ENCODE data around the gene TMED5.

DNA sequence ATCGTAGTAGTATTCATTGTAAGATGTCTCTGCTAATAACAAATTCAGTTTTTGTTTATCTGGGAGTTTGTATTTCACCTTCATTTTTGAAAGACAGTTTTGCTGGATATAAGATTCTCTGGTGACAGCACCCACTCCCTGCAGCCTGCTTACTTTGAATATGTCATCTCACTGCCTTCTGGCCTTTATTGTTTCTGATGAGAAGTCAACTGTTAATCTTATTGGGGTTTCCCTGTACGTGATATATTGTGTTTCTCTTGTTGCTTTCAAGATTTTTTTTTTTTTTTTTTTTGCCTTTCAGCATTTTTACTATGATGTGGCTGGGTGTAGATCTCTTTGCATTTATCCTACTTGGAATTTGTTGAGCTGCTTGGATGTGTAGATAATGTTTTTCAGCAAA lies 71.9 kb downstream of the TMED5 start:
- TF ChIP-seq, protein P1, sequence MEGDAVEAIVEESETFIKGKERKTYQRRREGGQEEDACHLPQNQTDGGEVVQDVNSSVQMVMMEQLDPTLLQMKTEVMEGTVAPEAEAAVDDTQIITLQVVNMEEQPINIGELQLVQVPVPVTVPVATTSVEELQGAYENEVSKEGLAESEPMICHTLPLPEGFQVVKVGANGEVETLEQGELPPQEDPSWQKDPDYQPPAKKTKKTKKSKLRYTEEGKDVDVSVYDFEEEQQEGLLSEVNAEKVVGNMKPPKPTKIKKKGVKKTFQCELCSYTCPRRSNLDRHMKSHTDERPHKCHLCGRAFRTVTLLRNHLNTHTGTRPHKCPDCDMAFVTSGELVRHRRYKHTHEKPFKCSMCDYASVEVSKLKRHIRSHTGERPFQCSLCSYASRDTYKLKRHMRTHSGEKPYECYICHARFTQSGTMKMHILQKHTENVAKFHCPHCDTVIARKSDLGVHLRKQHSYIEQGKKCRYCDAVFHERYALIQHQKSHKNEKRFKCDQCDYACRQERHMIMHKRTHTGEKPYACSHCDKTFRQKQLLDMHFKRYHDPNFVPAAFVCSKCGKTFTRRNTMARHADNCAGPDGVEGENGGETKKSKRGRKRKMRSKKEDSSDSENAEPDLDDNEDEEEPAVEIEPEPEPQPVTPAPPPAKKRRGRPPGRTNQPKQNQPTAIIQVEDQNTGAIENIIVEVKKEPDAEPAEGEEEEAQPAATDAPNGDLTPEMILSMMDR (IDR thresholded peaks at IDR 0.05): no peak
- TF ChIP-seq POLR2A (IDR thresholded peaks at IDR 0.05): no peak

Data from Peyer's patch (tissue), 4 donors.